ENCODE data around the gene IL7R.
A peak's percentile ranks its signal among the peaks of the same experiment; 100 is the strongest.

The IL7R gene

DNA sequence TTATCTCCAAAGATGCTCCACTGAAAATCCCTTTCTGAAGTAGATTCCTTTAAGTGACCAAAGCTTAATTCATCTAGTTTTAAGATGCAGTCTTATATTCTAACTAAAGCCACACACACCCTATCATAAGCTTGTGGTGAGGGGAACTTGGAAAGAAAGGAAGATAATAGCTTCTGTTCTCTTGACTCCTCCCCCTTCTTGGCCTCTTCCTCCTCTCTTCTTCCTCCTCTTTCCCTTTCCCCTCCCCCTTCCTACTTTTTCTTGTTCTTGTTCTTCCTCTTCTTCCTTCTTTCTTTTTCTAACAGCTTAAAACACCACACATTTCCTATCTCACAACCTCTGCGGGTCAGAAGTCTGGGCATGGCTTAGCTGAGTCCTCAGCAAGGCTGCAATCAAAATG, 23.5 kb downstream of the IL7R start:
- TF ChIP-seq, protein P1, sequence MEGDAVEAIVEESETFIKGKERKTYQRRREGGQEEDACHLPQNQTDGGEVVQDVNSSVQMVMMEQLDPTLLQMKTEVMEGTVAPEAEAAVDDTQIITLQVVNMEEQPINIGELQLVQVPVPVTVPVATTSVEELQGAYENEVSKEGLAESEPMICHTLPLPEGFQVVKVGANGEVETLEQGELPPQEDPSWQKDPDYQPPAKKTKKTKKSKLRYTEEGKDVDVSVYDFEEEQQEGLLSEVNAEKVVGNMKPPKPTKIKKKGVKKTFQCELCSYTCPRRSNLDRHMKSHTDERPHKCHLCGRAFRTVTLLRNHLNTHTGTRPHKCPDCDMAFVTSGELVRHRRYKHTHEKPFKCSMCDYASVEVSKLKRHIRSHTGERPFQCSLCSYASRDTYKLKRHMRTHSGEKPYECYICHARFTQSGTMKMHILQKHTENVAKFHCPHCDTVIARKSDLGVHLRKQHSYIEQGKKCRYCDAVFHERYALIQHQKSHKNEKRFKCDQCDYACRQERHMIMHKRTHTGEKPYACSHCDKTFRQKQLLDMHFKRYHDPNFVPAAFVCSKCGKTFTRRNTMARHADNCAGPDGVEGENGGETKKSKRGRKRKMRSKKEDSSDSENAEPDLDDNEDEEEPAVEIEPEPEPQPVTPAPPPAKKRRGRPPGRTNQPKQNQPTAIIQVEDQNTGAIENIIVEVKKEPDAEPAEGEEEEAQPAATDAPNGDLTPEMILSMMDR (IDR thresholded peaks at IDR 0.05; ENCODE audit: insufficient read depth, low read depth, low read length, missing control alignments) = no peak
- no peak overlapping the region for H3K4me3 ChIP-seq (ENCODE audit: low read length)
- DNase-seq (ENCODE audit: low read depth) = no peak

DNA sequence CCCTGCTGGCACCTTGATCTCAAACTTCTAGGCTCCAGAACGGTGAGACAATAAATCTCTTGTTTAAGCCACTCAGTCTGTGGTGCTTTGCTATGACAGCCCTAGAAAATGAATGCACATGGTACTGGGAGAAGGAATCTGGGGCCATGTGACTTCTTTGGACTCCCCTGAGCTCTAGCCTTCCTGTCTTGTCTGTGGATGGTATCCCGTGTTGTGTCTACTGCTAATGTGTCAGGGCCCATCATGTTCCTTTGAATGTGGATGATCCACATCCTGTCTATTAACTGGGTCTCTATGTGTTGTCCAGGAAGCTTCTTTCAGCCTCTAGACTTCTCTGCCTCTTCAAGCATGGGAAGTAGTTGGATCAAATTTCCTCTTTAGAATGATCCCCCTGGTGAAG, 25.1 kb downstream of the IL7R start:
- H3K4me3 ChIP-seq (ENCODE audit: low read length) = no peak overlapping the region
- TF ChIP-seq, protein P1 (IDR thresholded peaks at IDR 0.05; ENCODE audit: insufficient read depth, low read depth, low read length, missing control alignments) = no peak
- DNase-seq (ENCODE audit: low read depth) = no peak

DNA sequence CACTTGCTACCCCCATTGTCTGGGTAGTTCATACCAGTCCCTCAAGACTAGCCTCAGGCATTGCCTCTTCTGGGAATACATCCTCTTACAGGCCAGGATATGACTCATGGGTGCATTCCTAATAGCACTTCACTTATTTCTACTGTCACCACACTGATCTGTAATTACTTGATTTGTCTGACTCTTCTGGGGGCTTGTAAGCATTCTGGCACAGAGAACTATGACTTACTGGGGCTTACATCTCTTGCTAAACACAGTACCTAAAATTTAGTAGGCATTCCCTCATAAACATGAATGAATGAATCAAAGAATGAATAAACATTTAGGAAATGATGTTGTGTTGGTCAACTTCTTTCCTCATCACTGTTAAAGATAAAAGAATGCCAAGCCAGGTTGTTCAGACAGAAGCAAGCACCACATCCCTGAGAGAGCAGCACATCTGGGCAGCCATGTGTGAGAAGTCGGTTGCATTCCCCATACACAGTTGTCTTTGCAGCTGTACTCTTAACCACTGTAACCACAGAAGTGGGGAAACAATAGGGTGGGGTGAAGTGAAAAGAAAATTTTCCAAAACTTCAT, 27.6 kb downstream of the IL7R start:
- DNase-seq (ENCODE audit: low read depth) = peak; percentile 89
- H3K4me3 ChIP-seq (ENCODE audit: low read length) = no peak overlapping the region
- TF ChIP-seq, protein P1 (IDR thresholded peaks at IDR 0.05; ENCODE audit: insufficient read depth, low read depth, low read length, missing control alignments) = no peak

DNA sequence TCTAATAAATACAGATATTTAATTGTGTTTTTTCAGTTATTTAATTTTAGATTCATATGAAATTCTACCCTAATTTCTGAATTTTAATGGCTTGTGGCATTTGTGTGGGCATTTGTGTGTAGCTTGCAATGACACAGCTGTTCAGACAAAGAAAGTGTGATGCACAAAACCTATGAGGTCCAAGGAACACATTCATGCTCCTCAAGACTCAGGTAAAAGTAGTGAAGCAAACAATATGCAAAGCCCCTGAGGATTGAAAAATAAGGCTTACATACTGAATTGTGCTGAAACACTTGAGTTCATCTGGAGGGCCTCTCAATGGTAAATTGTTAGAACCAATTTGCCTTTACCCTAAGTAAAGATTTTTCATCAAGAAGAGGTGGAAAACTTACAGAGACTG, 28.1 kb downstream of the IL7R start:
- DNase-seq (ENCODE audit: low read depth) = no peak
- TF ChIP-seq, protein P1 (IDR thresholded peaks at IDR 0.05; ENCODE audit: insufficient read depth, low read depth, low read length, missing control alignments) = no peak
- no peak overlapping the region for H3K4me3 ChIP-seq (ENCODE audit: low read length)

DNA sequence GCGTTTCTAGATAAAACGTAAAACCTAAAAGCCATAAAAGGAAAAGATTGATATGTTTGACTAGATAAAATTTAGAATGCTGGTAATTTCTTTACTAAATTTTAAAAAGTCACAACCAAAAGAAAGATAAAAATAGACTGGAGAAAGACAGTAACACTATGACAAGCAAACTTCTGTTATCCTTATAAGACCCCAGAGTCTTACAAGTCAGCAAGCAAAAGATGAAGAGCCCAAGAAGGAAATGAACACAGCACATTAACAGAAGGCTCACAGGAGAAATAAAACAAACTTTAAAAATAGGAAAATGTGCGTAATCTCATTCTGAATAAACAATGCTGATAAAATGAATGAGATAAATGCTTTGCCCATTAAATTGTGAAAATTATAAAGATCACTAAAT, 29.7 kb downstream of the IL7R start:
- TF ChIP-seq, protein P1 (IDR thresholded peaks at IDR 0.05; ENCODE audit: insufficient read depth, low read depth, low read length, missing control alignments) = no peak
- H3K4me3 ChIP-seq (ENCODE audit: low read length) = no peak overlapping the region
- DNase-seq (ENCODE audit: low read depth) = no peak

DNA sequence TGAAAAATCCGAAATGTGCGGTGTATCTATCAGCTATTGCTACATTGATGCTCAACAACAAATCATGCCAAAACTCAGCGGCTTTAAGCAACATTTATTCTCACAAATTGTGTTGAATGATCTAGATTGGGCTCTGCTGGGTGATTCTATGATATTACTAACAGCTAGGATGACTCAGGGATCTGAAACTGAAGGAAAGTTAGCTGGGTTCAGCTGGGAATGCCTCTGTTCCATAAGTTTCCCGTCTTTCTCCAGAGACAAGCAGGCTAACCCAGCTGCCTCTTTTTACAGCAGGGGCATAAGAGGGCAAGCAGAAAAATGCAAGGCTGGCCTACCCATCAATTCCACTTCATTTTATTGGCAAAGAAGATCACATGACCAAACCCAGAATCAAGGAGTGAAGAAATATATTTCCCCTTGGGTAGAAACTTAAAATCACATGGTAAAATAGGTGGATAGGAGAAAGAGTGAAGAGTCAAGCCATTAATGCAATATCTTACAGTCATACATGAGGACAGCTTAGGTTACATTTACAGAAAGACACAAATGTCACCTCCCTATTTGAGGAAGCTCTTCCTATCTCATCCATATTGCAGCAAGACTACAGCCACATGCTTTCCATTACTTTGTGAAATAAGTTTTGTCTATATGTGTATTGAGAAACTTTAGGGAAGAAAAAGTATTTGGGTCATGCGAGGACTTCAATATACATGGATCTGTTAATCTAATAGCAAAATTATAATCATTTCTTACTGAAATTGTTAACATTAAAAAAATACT, 30.8 kb downstream of the IL7R start:
- DNase-seq (ENCODE audit: low read depth) = no peak
- TF ChIP-seq, protein P1 (IDR thresholded peaks at IDR 0.05; ENCODE audit: insufficient read depth, low read depth, low read length, missing control alignments) = no peak
- no peak overlapping the region for H3K4me3 ChIP-seq (ENCODE audit: low read length)

Measured in epithelial cell of esophagus (primary cell).